Prostate gland (tissue), 2 donors: ENCODE results near the gene NUMB. TPM values are rescaled to one million over a fixed set of nuclear protein-coding genes. Genes with fewer than 3 reads are reported as not detected.

Experiments used
- DNase-seq: peaks from one replicate; pipeline ENCODE4 v3.0.0-alpha.2; 2019; ENCODE audit warnings: low spot score
- H3K27ac ChIP-seq, 2 donors: fragments of 200-600 bp; sonication (generic); 2 replicates each; pipeline ENCODE4 v1.5.1; 2017 to 2019
- H3K27me3 ChIP-seq: fragments of 200-600 bp; sonication (generic); replicated peaks from 2 replicates; pipeline ENCODE4 v1.5.1; 2019; ENCODE audit not compliant: insufficient read depth
- H3K36me3 ChIP-seq, 2 donors: fragments of 200-600 bp; sonication (generic); 1 replicate in 1 of 2; 2 replicates in 1 of 2; pipeline versions ENCODE4 v1.5.1 to v1.8.1; 2017 to 2019
- H3K4me1 ChIP-seq: fragments of 200-600 bp; sonication (generic); replicated peaks from 2 replicates; pipeline ENCODE4 v1.5.1; 2019
- H3K4me3 ChIP-seq, 2 donors: fragments of 200-600 bp; sonication (generic); 2 replicates each; pipeline ENCODE4 v1.5.1; 2017 to 2019
- H3K9me3 ChIP-seq: fragments of 200-600 bp; sonication (generic); 2 replicates; pipeline ENCODE4 v1.5.1; 2017
- CTCF ChIP-seq, 4 experiments: fragments of 200-600 bp in 2 of 4; fragments of 450-650 bp in 2 of 4; sonication (generic) in 2 of 4; IDR thresholded peaks; 1 replicate in 3 of 4; 2 replicates in 1 of 4; pipeline ENCODE4 v1.5.1; 2016 to 2019; ENCODE audit warnings: antibody characterized with exemption in 4 of 4, mild to moderate bottlenecking in 2 of 4, moderate library complexity in 2 of 4
- POLR2A ChIP-seq: fragments of 450-650 bp; IDR thresholded peaks from one replicate; pipeline ENCODE4 v1.6.1; 2016; ENCODE audit warnings: antibody characterized with exemption, mild to moderate bottlenecking
- POLR2AphosphoS5 ChIP-seq: sonication (generic); formaldehyde crosslinking; IDR thresholded peaks from one replicate; pipeline ENCODE4 v1.6.1; 2017; ENCODE audit warnings: antibody characterized with exemption
- WGBS: methylation state at CpG from one replicate; pipeline ENCODE4 v1.1.5; 2018; 5-methylcytosine and 5-hydroxymethylcytosine counted together
- intact Hi-C: fragments of 100-400 bp; cut with DNase I; formaldehyde crosslinking; loops from one replicate; pipeline ENCODE4 v1.14.2; 2022
- total RNA-seq, 2 donors: library from RNA; depleted of rRNA; stranded (reverse); fragments of >200 nt; gene quantifications; one replicate each; pipeline ENCODE4 v1.1.0, GENCODE V29; 2016

NUMB gene
- total RNA-seq, 2 donors from 2014 or later: 38.4 to 57.8 TPM

GRCh38 chr14:73255005-73255400 is 203.3 kb downstream of the NUMB start:
- Histone ChIP-seq H3K4me1 (no peaks in the 10 kb centered on the region), H3K27me3 (no peaks in the 10 kb centered on the region), H3K9me3 (no peaks in the 10 kb centered on the region), H3K36me3 (no peaks in the 10 kb centered on the region), H3K4me3 (no peak overlapping the region), H3K27ac (no peak overlapping the region)
- TF ChIP-seq CTCF (IDR thresholded peaks at IDR 0.05): no peak
- TF ChIP-seq POLR2AphosphoS5: no peak
- TF ChIP-seq POLR2A: no peak
- no peak for DNase-seq
- intact Hi-C loops: no loop called here
- WGBS: 92% methylated on average over 6 of the region's 6 CpGs

- intact Hi-C loops: no loop called here
- 94% methylated on average over 28 of the region's 28 CpGs for WGBS
- Histone ChIP-seq H3K27me3 (no peaks in the 10 kb centered on the region), H3K27ac (no peak overlapping the region), H3K4me3 (no peak overlapping the region), H3K36me3 (no peaks in the 10 kb centered on the region), H3K4me1 (no peaks in the 10 kb centered on the region), H3K9me3 (no peaks in the 10 kb centered on the region)
- DNase-seq: no peak
- no peak for TF ChIP-seq POLR2AphosphoS5
- no peak for TF ChIP-seq POLR2A
- no peak for TF ChIP-seq CTCF (IDR thresholded peaks at IDR 0.05)
Observed at GRCh38 chr14:73254247-73255004, 203.9 kb downstream of the NUMB start.

- H3K9me3 ChIP-seq: no peaks in the 10 kb centered on the region
- H3K36me3 ChIP-seq: no peaks in the 10 kb centered on the region
- 96% methylated on average over 4 of the region's 12 CpGs for WGBS
- no peaks in the 10 kb centered on the region for H3K27me3 ChIP-seq
- intact Hi-C loops: no loop called here
- no peak for DNase-seq
- TF ChIP-seq CTCF (IDR thresholded peaks at IDR 0.05) (no peak), POLR2AphosphoS5 (no peak), POLR2A (no peak)
- no peaks in the 10 kb centered on the region for H3K4me1 ChIP-seq
- no peak overlapping the region for H3K27ac ChIP-seq
- no peak overlapping the region for H3K4me3 ChIP-seq
Observed at GRCh38 chr14:73253721-73254120, 204.6 kb downstream of the NUMB start.

- no peak overlapping the region for H3K27ac ChIP-seq
- 89% methylated on average over 10 of the region's 10 CpGs for WGBS
- H3K36me3 ChIP-seq: no peaks in the 10 kb centered on the region
- TF ChIP-seq CTCF (IDR thresholded peaks at IDR 0.05) (no peak), POLR2AphosphoS5 (no peak), POLR2A (no peak)
- intact Hi-C loops: no loop called here
- no peaks in the 10 kb centered on the region for H3K9me3 ChIP-seq
- DNase-seq: no peak
- no peaks in the 10 kb centered on the region for H3K27me3 ChIP-seq
- no peak overlapping the region for H3K4me3 ChIP-seq
- no peaks in the 10 kb centered on the region for H3K4me1 ChIP-seq
Observed at GRCh38 chr14:73253323-73253610, 205.1 kb downstream of the NUMB start.

- H3K36me3 ChIP-seq: no peaks in the 10 kb centered on the region
- no peaks in the 10 kb centered on the region for H3K27me3 ChIP-seq
- no peaks in the 10 kb centered on the region for H3K4me1 ChIP-seq
- TF ChIP-seq POLR2A (no peak), POLR2AphosphoS5 (no peak), CTCF (IDR thresholded peaks at IDR 0.05) (no peak)
- no peak overlapping the region for H3K27ac ChIP-seq
- no peaks in the 10 kb centered on the region for H3K9me3 ChIP-seq
- 92% methylated on average over 29 of the region's 29 CpGs for WGBS
- no peak for DNase-seq
- intact Hi-C loops: no loop called here
- H3K4me3 ChIP-seq: no peak overlapping the region
Observed at GRCh38 chr14:73252491-73253322, 205.6 kb downstream of the NUMB start.
